Fibroblast of pulmonary artery (primary cell): ENCODE data around the gene HPCAL1.

Source experiments
- DNase-seq: peaks from one replicate; pipeline ENCODE4 v3.0.0-alpha.2; 2010; ENCODE audit warnings: low read depth
- H3K4me3 ChIP-seq: replicated peaks from 2 replicates; pipeline ENCODE4 v1.5.1; 2011; ENCODE audit warnings: low read depth, mild to moderate bottlenecking, control low read depth, low read length, moderate library complexity
- CTCF ChIP-seq: IDR thresholded peaks from 2 replicates; pipeline ENCODE4 v1.5.1; 2011; ENCODE audit warnings: mild to moderate bottlenecking, control low read depth, low read length, inconsistent platforms; ENCODE audit errors: missing control alignments

The HPCAL1 gene

GRCh38 chr2:10400002-10400401 lies 97.3 kb downstream of the HPCAL1 start:
- DNase-seq: no peak
- TF ChIP-seq CTCF: no peak
- H3K4me3 ChIP-seq: no peak overlapping the region

- no peak overlapping the region for H3K4me3 ChIP-seq
- TF ChIP-seq CTCF: no peak
- no peak for DNase-seq
Measured at GRCh38 chr2:10400568-10400977, 97.9 kb downstream of the HPCAL1 start.

- no peak for DNase-seq
- H3K4me3 ChIP-seq: no peak overlapping the region
- TF ChIP-seq CTCF: no peak
Measured at GRCh38 chr2:10400978-10401951, 98.6 kb downstream of the HPCAL1 start.

GRCh38 chr2:10402062-10402585 lies 99.4 kb downstream of the HPCAL1 start:
- H3K4me3 ChIP-seq: no peak overlapping the region
- DNase-seq: no peak
- no peak for TF ChIP-seq CTCF

GRCh38 chr2:10402653-10403215 lies 100.0 kb downstream of the HPCAL1 start:
- no peak for TF ChIP-seq CTCF
- no peak overlapping the region for H3K4me3 ChIP-seq
- DNase-seq: no peak

GRCh38 chr2:10404324-10405143 lies 101.8 kb downstream of the HPCAL1 start:
- no peak for DNase-seq

More at GRCh38 chr2:10404324-10405143, 101.8 kb downstream of the HPCAL1 start:
- no peak overlapping the region for H3K4me3 ChIP-seq
- no peak for TF ChIP-seq CTCF
